HG03354 (cell line): ENCODE results near the gene ZSCAN2.
A peak's percentile ranks its signal among the peaks of the same experiment; 100 is the strongest.
"Not testable (repeated sequence)": the region's sequence is repeated elsewhere in the genome, so short reads cannot be mapped to it uniquely, and the experiment has no call there.

Source experiments
- ATAC-seq: cut with Tn5 transposase; IDR thresholded peaks from one replicate; pipeline ENCODE4 v1.9.1; 2021; ENCODE audit warnings: mild to moderate bottlenecking; ENCODE audit not compliant: unreplicated experiment, poor library complexity, severe bottlenecking

Gene ZSCAN2

GRCh38 chr15:84600687-84601554 is at the start of gene ZSCAN2:
ZSCAN2 (plus strand) TSS chr15:84601009; CDS start chr15:84603928, 2,919 bp downstream.
- peak; percentile 97 for ATAC-seq

GRCh38 chr15:84551624-84552023 is 49.2 kb upstream of the ZSCAN2 start:
- ATAC-seq = not testable (repeated sequence)

GRCh38 chr15:84552896-84553295 is 47.9 kb upstream of the ZSCAN2 start:
- ATAC-seq = no peak

- ATAC-seq = not testable (repeated sequence)
Measured at GRCh38 chr15:84556690-84557089, 44.1 kb upstream of the ZSCAN2 start.

GRCh38 chr15:84568021-84568420 is 32.8 kb upstream of the ZSCAN2 start:
- not testable (repeated sequence) for ATAC-seq

GRCh38 chr15:84570164-84570735 is 30.6 kb upstream of the ZSCAN2 start:
- ATAC-seq = peak; percentile 45

- ATAC-seq = no peak
Measured at GRCh38 chr15:84572231-84572630, 28.6 kb upstream of the ZSCAN2 start.

- no peak for ATAC-seq
Measured at GRCh38 chr15:84575493-84575892, 25.3 kb upstream of the ZSCAN2 start.

- not testable (repeated sequence) for ATAC-seq
Measured at GRCh38 chr15:84577891-84578290, 22.9 kb upstream of the ZSCAN2 start.

- ATAC-seq = not testable (repeated sequence)
Measured at GRCh38 chr15:84579261-84579721, 21.5 kb upstream of the ZSCAN2 start.

- ATAC-seq = not testable (repeated sequence)
Measured at GRCh38 chr15:84581676-84582428, 19.0 kb upstream of the ZSCAN2 start.

GRCh38 chr15:84582583-84583157 is 18.1 kb upstream of the ZSCAN2 start:
- no peak for ATAC-seq

GRCh38 chr15:84583921-84584320 is 16.9 kb upstream of the ZSCAN2 start:
- ATAC-seq = not testable (repeated sequence)

- no peak for ATAC-seq
Measured at GRCh38 chr15:84586696-84587095, 14.1 kb upstream of the ZSCAN2 start.

GRCh38 chr15:84588053-84588874 is 12.5 kb upstream of the ZSCAN2 start:
- ATAC-seq = peak; percentile 99

- no peak for ATAC-seq
Measured at GRCh38 chr15:84590406-84590805, 10.4 kb upstream of the ZSCAN2 start.

GRCh38 chr15:84591815-84592214 is 9.0 kb upstream of the ZSCAN2 start:
- no peak for ATAC-seq

- ATAC-seq = no peak
Measured at GRCh38 chr15:84594617-84595290, 6.1 kb upstream of the ZSCAN2 start.

GRCh38 chr15:84595660-84596059 is 5.1 kb upstream of the ZSCAN2 start:
- no peak for ATAC-seq
